Regular cardiac myocyte (primary cell): ENCODE measurements around the gene RAB40AL. TPM values are rescaled to one million over a fixed set of nuclear protein-coding genes. Genes with fewer than 3 reads are reported as not detected.

Experiments
- total RNA-seq: library from RNA; depleted of rRNA; stranded (reverse); fragments of >200 nt; gene quantifications from 2 replicates; pipeline ENCODE4 v1.2.3, GENCODE V29; 2014

Gene RAB40AL
- 0.28 TPM in 1 of 2 replicates, not detected in the other for total RNA-seq

GRCh38 chrX:102936972-102937371, at the start of gene RAB40AL:
Gene RAB40AL (plus strand): TSS chrX:102937272. CDS start chrX:102937319, 47 bp downstream.

Other genes starting within 250 kb of the RAB40AL start
- 29.3 and 31.8 TPM in 2 replicates for gene GPRASP2, start 224.8 kb upstream of the RAB40AL start, total RNA-seq
- 5.0 and 5.9 TPM in 2 replicates for gene GPRASP3, start 216.5 kb upstream of the RAB40AL start, total RNA-seq
- 24.7 and 31.9 TPM in 2 replicates for gene BEX1, start 126.9 kb downstream of the RAB40AL start, total RNA-seq
- gene NXF3, start 155.9 kb downstream of the RAB40AL start, total RNA-seq = under 0.01 and 0.28 TPM in 2 replicates